ENCODE results near the gene EIF2S3. TPM values are rescaled to one million over a fixed set of nuclear protein-coding genes. Genes with fewer than 3 reads are reported as not detected.

Gene EIF2S3
- total and polyA plus RNA-seq, 10 of the 15 experiments (the other 5 are each of a cell fraction or from before 2014, with no cell fraction given), result 115 to 385 (median 201) TPM

GRCh38 chrX:24124244-24124799 is 69.6 kb downstream of the EIF2S3 start:
- in situ Hi-C loops (cut with MboI), result no loop called here
- no peak for FAIRE-seq
- TF ChIP-seq RBBP5 (conservative IDR thresholded peaks at IDR 0.05), result no peak
- TF ChIP-seq NFIC (IDR thresholded peaks at IDR 0.05; ENCODE audit: low read depth, low read length), result no peak
- TF ChIP-seq SREBF1 (IDR thresholded peaks at IDR 0.05; ENCODE audit: low read length), result no peak
- TF ChIP-seq HDAC6 (IDR thresholded peaks at IDR 0.05; ENCODE audit: unreplicated experiment), result no peak
- TF ChIP-seq MEF2B (IDR thresholded peaks at IDR 0.05; ENCODE audit: partially characterized antibody, poor library complexity, severe bottlenecking), result no peak
- TF ChIP-seq IKZF2 (IDR thresholded peaks at IDR 0.05), result no peak
- TF ChIP-seq RELB (IDR thresholded peaks at IDR 0.05; ENCODE audit: low read depth), result no peak
- no peak for TF ChIP-seq NR2C2 (IDR thresholded peaks at IDR 0.05; ENCODE audit: borderline replicate concordance, control insufficient read depth, insufficient read length, low read depth)
- TF ChIP-seq SRF (IDR thresholded peaks at IDR 0.05; ENCODE audit: low read depth in 2 of 2, low read length in 2 of 2), result no peak
- no peak for TF ChIP-seq BCLAF1 (IDR thresholded peaks at IDR 0.05)
- no peak for TF ChIP-seq RUNX3 (IDR thresholded peaks at IDR 0.05; ENCODE audit: low read length)
- TF ChIP-seq NR2C1 (IDR thresholded peaks at IDR 0.05), result no peak
- TF ChIP-seq CEBPZ (IDR thresholded peaks at IDR 0.05; ENCODE audit: low read depth, low read length), result no peak
- no peak for TF ChIP-seq YY1 (IDR thresholded peaks at IDR 0.05; ENCODE audit: low read depth, low read length)
- TF ChIP-seq LARP7 (IDR thresholded peaks at IDR 0.05), result no peak
- TF ChIP-seq DPF2 (IDR thresholded peaks at IDR 0.05), result no peak

More at GRCh38 chrX:24124244-24124799, 69.6 kb downstream of the EIF2S3 start:
- H3K27me3 ChIP-seq (replicated peaks in 1 of 2; ENCODE audit: control insufficient read depth in 2 of 2, insufficient read depth in 2 of 2, low read length in 1 of 2), result no peaks in the 10 kb centered on the region
- no peak overlapping the region for H3K27ac ChIP-seq (ENCODE audit: control insufficient read depth, insufficient read depth)
- ATAC-seq (no peak), DNase-seq (ENCODE audit: low read depth, low spot score) (no peak)
- ChIA-PET SMC1A (ENCODE audit: uncharacterized antibody, unreplicated experiment) (no interaction called here), POLR2A (no interaction called here), RAD21 (ENCODE audit: unreplicated experiment) (no interaction called here), CTCF (no interaction called here)
- H3K79me2 ChIP-seq (ENCODE audit: control insufficient read depth, insufficient read depth, low read length), result no peaks in the 10 kb centered on the region
- no peaks in the 10 kb centered on the region for H3K4me1 ChIP-seq (ENCODE audit: control insufficient read depth, insufficient read depth, low read length)
- no peak overlapping the region for H3K4me3 ChIP-seq
- BruUV-seq (replicated peaks), result no TSS peak
- H3K4me2 ChIP-seq (ENCODE audit: control insufficient read depth, insufficient read depth), result no peak overlapping the region
- H2AFZ ChIP-seq (ENCODE audit: control insufficient read depth, low read depth, low read length), result no peak overlapping the region
- no peak overlapping the region for H3K9ac ChIP-seq (ENCODE audit: control insufficient read depth, insufficient read depth, low read length)
- intact Hi-C loops (cut with micrococcal nuclease; ENCODE audit: unreplicated experiment), result no loop called here
- no peaks in the 10 kb centered on the region for H3K36me3 ChIP-seq (ENCODE audit: control insufficient read depth in 2 of 2, insufficient read depth in 2 of 2, low read length in 1 of 2)
- H4K20me1 ChIP-seq (ENCODE audit: control insufficient read depth, insufficient read depth), result no peaks in the 10 kb centered on the region
- WGBS (ENCODE audit: insufficient coverage, insufficient replicate concordance, low lambda C conversion rate, missing lambda C conversion rate), result 61% methylated on average over 4 of the region's 4 CpGs
- no peaks in the 10 kb centered on the region for H3K9me3 ChIP-seq (replicated peaks; ENCODE audit: control insufficient read depth, insufficient read depth, low read length)
